Endothelial cell of umbilical vein (primary cell): ENCODE results near the gene CALN1. TPM values are rescaled to one million over a fixed set of nuclear protein-coding genes. Genes with fewer than 3 reads are reported as not detected.

Source experiments
- BruUV-seq: library from RNA; stranded (reverse); fragments of 400-500 nt; replicated peaks from 2 replicates; lab custom pipeline; 2021; lab: Mats Ljungman, UMichigan
- CTCF ChIA-PET: fragments of 300-600, 350-600 bp; sonication (Branson Sonifier 250); formaldehyde crosslinking; loops from one replicate; lab custom pipeline; 2021; ENCODE audit warnings: antibody characterized with exemption, inconsistent platforms; lab: Charles Lee
- POLR2A ChIA-PET: fragments of 300-600, 350-600 bp; sonication (Branson Sonifier 250); formaldehyde crosslinking; loops from one replicate; lab custom pipeline; 2021; ENCODE audit warnings: antibody characterized with exemption, inconsistent platforms; lab: Charles Lee
- DNase-seq: peaks from one replicate; pipeline ENCODE4 v3.0.0-alpha.2; 2011; ENCODE audit warnings: low read depth, low spot score
- FAIRE-seq: peaks from 2 replicates; lab custom pipeline; 2011; peaks lifted over from hg19 to GRCh38; lab: Jason Lieb, UNC
- H2AFZ ChIP-seq: 2 replicates; pipeline ENCODE4 v1.6.0; 2012; ENCODE audit warnings: low read depth, low read length, control low read depth, inconsistent platforms
- H3K27ac ChIP-seq: 2 replicates; pipeline ENCODE4 v1.5.1; 2011; ENCODE audit warnings: low read depth, mild to moderate bottlenecking, control low read depth, low read length, moderate library complexity; ENCODE audit not compliant: insufficient read depth
- H3K27me3 ChIP-seq, 2 experiments: 2 replicates each; pipeline versions ENCODE4 v1.6.0 to v1.6.1; 2011; ENCODE audit warnings: low read length in 2 of 2, mixed read lengths in 1 of 2; ENCODE audit not compliant: control insufficient read depth in 2 of 2, insufficient read depth in 2 of 2
- H3K36me3 ChIP-seq, 2 experiments: 2 replicates in 1 of 2; 3 replicates in 1 of 2; pipeline ENCODE4 v1.5.1; 2011; ENCODE audit warnings: low read length in 2 of 2, mild to moderate bottlenecking in 1 of 2, moderate library complexity in 1 of 2; ENCODE audit not compliant: control insufficient read depth in 2 of 2, insufficient read depth in 2 of 2; ENCODE audit errors: extremely low read depth in 1 of 2
- H3K4me1 ChIP-seq: 3 replicates; pipeline ENCODE4 v1.5.1; 2011; ENCODE audit warnings: mild to moderate bottlenecking, low read length; ENCODE audit not compliant: control insufficient read depth, insufficient read depth; ENCODE audit errors: extremely low read depth
- H3K4me2 ChIP-seq: 2 replicates; pipeline ENCODE4 v1.6.1; 2011; ENCODE audit warnings: low read length, control low read depth, mixed read lengths; ENCODE audit not compliant: insufficient read depth
- H3K4me3 ChIP-seq, 3 experiments: fragments of 200-600 bp in 1 of 3; sonication (generic), shearing (Covaris generic) in 1 of 3; replicated peaks in 1 of 3; 2 replicates each; pipeline ENCODE4 v1.5.1; 2011 to 2016; ENCODE audit warnings: control low read depth in 3 of 3, low read length in 3 of 3, mild to moderate bottlenecking in 2 of 3, inconsistent platforms in 1 of 3, low read depth in 1 of 3, moderate library complexity in 1 of 3; ENCODE audit not compliant: insufficient read depth in 1 of 3
- H3K79me2 ChIP-seq: 2 replicates; pipeline ENCODE4 v1.6.0; 2012; ENCODE audit warnings: low read length, inconsistent platforms; ENCODE audit not compliant: control insufficient read depth, insufficient read depth
- H3K9ac ChIP-seq: replicated peaks from 2 replicates; pipeline ENCODE3; 2011; ENCODE audit warnings: low read length, control low read depth; ENCODE audit not compliant: insufficient read depth; ENCODE audit errors: extremely low read depth
- H3K9me1 ChIP-seq: replicated peaks from 3 replicates; pipeline ENCODE4 v1.6.0; 2011; ENCODE audit warnings: mild to moderate bottlenecking, low read length; ENCODE audit not compliant: control insufficient read depth, insufficient read depth; ENCODE audit errors: extremely low read depth
- H3K9me3 ChIP-seq: replicated peaks from 2 replicates; pipeline ENCODE4 v1.5.1; 2012; ENCODE audit warnings: low read length, inconsistent platforms; ENCODE audit not compliant: control insufficient read depth, insufficient read depth
- H4K20me1 ChIP-seq: replicated peaks from 2 replicates; pipeline ENCODE3; 2011; ENCODE audit warnings: mild to moderate bottlenecking, low read length; ENCODE audit not compliant: control insufficient read depth, insufficient read depth; ENCODE audit errors: extremely low read depth
- EZH2 ChIP-seq: IDR thresholded peaks from 2 replicates; pipeline ENCODE4 v1.6.1; 2012; ENCODE audit warnings: borderline replicate concordance, low read depth, mild to moderate bottlenecking, moderate library complexity, low read length, inconsistent platforms; ENCODE audit not compliant: severe bottlenecking
- FOS ChIP-seq: IDR thresholded peaks from 2 replicates; pipeline ENCODE4 v1.6.1; 2011; ENCODE audit warnings: mild to moderate bottlenecking, low read length, moderate library complexity, borderline replicate concordance; ENCODE audit not compliant: insufficient read depth
- GATA2 ChIP-seq: IDR thresholded peaks from 2 replicates; pipeline ENCODE4 v1.7.0; 2011; ENCODE audit warnings: low read depth, mild to moderate bottlenecking, moderate library complexity, mixed read lengths, low read length; ENCODE audit not compliant: insufficient read length, insufficient read depth
- JUN ChIP-seq: IDR thresholded peaks from 2 replicates; pipeline ENCODE4 v1.6.1; 2011; ENCODE audit warnings: borderline replicate concordance, low read depth; ENCODE audit not compliant: insufficient read length, insufficient read depth
- MAX ChIP-seq: IDR thresholded peaks from 2 replicates; pipeline ENCODE4 v1.6.1; 2011; ENCODE audit not compliant: insufficient read depth, insufficient read length
- MYC ChIP-seq: IDR thresholded peaks from one replicate; pipeline ENCODE4 v1.6.1; 2011; ENCODE audit warnings: mild to moderate bottlenecking, low read depth, low read length
- POLR2A ChIP-seq: IDR thresholded peaks from 2 replicates; pipeline ENCODE4 v1.6.1; 2012; ENCODE audit warnings: low read depth, mild to moderate bottlenecking, control low read depth, low read length
- POLR2AphosphoS5 ChIP-seq: IDR thresholded peaks from 2 replicates; pipeline ENCODE4 v1.6.1; 2012; ENCODE audit warnings: low read depth, mild to moderate bottlenecking, control low read depth, low read length, moderate library complexity; ENCODE audit not compliant: insufficient read depth
- dilution Hi-C: fragments of 300-500 bp; cut with MboI; formaldehyde crosslinking; loops from one replicate; pipeline ENCODE4 v1.15.0; 2019; ENCODE audit warnings: low sequenced_read_pairs; ENCODE audit not compliant: extremely low pct_ligation_motif_present
- intact Hi-C: fragments of 100-400 bp; cut with micrococcal nuclease; formaldehyde crosslinking; loops from one replicate; pipeline ENCODE4 v1.10.0; 2022
- polyA plus RNA-seq, 4 experiments: library from polyadenylated mRNA; depleted of rRNA in 3 of 4; stranded (reverse) in 3 of 4; unstranded in 1 of 4; fragments of >200 nt; gene quantifications; 2 replicates each; pipeline versions ENCODE4 v1.2.1 to v1.2.3, GENCODE V29; 2011 to 2012; ENCODE audit warnings: missing spikeins in 1 of 4
- total RNA-seq: library from RNA; stranded (reverse); gene quantifications from 2 replicates; pipeline ENCODE4 v1.2.3, GENCODE V29; 2021
- TF ChIP-seq, protein P1 (sequence below), 2 donors: IDR thresholded peaks; 1 replicate in 1 of 2; 2 replicates in 1 of 2; pipeline ENCODE4 v1.5.1; 2011; ENCODE audit warnings: low read length in 2 of 2, mild to moderate bottlenecking in 2 of 2, moderate library complexity in 2 of 2, control low read depth in 1 of 2, inconsistent platforms in 1 of 2, low read depth in 1 of 2; ENCODE audit not compliant: insufficient read depth in 1 of 2; ENCODE audit errors: extremely low read depth in 1 of 2

CALN1 gene
- total and polyA plus RNA-seq, 2 donors (not counting 3 experiments of a cell fraction or from before 2014, with no cell fraction given) = not detected

- dilution Hi-C loops = no loop called here
- no peak for TF ChIP-seq GATA2
- TF ChIP-seq EZH2 = no peak
- TF ChIP-seq JUN = no peak
- no peak for TF ChIP-seq POLR2A
- TF ChIP-seq, protein P1, sequence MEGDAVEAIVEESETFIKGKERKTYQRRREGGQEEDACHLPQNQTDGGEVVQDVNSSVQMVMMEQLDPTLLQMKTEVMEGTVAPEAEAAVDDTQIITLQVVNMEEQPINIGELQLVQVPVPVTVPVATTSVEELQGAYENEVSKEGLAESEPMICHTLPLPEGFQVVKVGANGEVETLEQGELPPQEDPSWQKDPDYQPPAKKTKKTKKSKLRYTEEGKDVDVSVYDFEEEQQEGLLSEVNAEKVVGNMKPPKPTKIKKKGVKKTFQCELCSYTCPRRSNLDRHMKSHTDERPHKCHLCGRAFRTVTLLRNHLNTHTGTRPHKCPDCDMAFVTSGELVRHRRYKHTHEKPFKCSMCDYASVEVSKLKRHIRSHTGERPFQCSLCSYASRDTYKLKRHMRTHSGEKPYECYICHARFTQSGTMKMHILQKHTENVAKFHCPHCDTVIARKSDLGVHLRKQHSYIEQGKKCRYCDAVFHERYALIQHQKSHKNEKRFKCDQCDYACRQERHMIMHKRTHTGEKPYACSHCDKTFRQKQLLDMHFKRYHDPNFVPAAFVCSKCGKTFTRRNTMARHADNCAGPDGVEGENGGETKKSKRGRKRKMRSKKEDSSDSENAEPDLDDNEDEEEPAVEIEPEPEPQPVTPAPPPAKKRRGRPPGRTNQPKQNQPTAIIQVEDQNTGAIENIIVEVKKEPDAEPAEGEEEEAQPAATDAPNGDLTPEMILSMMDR (IDR thresholded peaks at IDR 0.05; ENCODE audit: extremely low read depth in 1 of 2, insufficient read depth in 1 of 2, low read depth in 1 of 2, low read length in 2 of 2) = no peak
- no peak for TF ChIP-seq MAX
- no peak for TF ChIP-seq FOS
- TF ChIP-seq POLR2AphosphoS5 = no peak
- TF ChIP-seq MYC = no peak
Observed at GRCh38 chr7:71970725-71971124, 441.4 kb downstream of the CALN1 start.

More at GRCh38 chr7:71970725-71971124, 441.4 kb downstream of the CALN1 start:
- FAIRE-seq (no peak), DNase-seq (no peak)
- Histone ChIP-seq H3K36me3 (no peaks in the 10 kb centered on the region), H3K9me1 (no peaks in the 10 kb centered on the region), H2AFZ (no peak overlapping the region), H3K27ac (no peak overlapping the region), H3K79me2 (no peaks in the 10 kb centered on the region), H3K4me1 (no peaks in the 10 kb centered on the region), H3K9me3 (peaks cover 5% of the 10 kb centered on the region), H3K4me2 (no peak overlapping the region), H3K27me3 (no peaks in the 10 kb centered on the region), H4K20me1 (no peaks in the 10 kb centered on the region), H3K4me3 (no peak overlapping the region), H3K9ac (no peak overlapping the region)
- intact Hi-C loops = no loop called here
- CTCF ChIA-PET = no interaction called here
- POLR2A ChIA-PET = no interaction called here
- no TSS peak for BruUV-seq
